Stimulated activated CD4-positive, alpha-beta T cell treated with anti-CD3 and anti-CD28 coated beads, TNF-alpha, amount 100 ng/mL, for 24 hours (primary cell): ENCODE measurements around the gene LZTR1.
A peak's percentile ranks its signal among the peaks of the same experiment; 100 is the strongest.
"Not testable (repeated sequence)": the region's sequence is repeated elsewhere in the genome, so short reads cannot be mapped to it uniquely, and the experiment has no call there.

ENCODE experiments used
- DNase-seq, 3 experiments: peaks; one replicate each; pipeline ENCODE4 v3.0.0-alpha.2; 2020; ENCODE audit warnings: low read depth in 3 of 3

Gene LZTR1

GRCh38 chr22:20965888-20966855, 15.9 kb upstream of the LZTR1 start:
- no peak for DNase-seq

- DNase-seq: no peak
Measured at GRCh38 chr22:20966883-20967696, 15.0 kb upstream of the LZTR1 start, which contains the start of gene AIFM3. AIFM3 (plus strand) TSS chr22:20967255; CDS start chr22:20967945, 690 bp downstream.

- DNase-seq: no peak
Measured at GRCh38 chr22:20967697-20968211, 14.3 kb upstream of the LZTR1 start.

GRCh38 chr22:20968281-20968977, 13.7 kb upstream of the LZTR1 start:
- no peak for DNase-seq

GRCh38 chr22:20970939-20971657, 11.0 kb upstream of the LZTR1 start:
- DNase-seq: no peak

- DNase-seq: not testable (repeated sequence)
Measured at GRCh38 chr22:20972014-20972694, 9.9 kb upstream of the LZTR1 start.

GRCh38 chr22:20972933-20973577, 9.0 kb upstream of the LZTR1 start:
- DNase-seq: no peak

- no peak for DNase-seq
Measured at GRCh38 chr22:20973634-20974286, 8.3 kb upstream of the LZTR1 start.

GRCh38 chr22:20974336-20974955, 7.7 kb upstream of the LZTR1 start:
- no peak for DNase-seq

- DNase-seq: no peak
Measured at GRCh38 chr22:20975541-20976290, 6.4 kb upstream of the LZTR1 start.

GRCh38 chr22:20976291-20976877, 5.7 kb upstream of the LZTR1 start:
- no peak for DNase-seq

- DNase-seq: no peak
Measured at GRCh38 chr22:20977019-20977418, 5.1 kb upstream of the LZTR1 start.

- DNase-seq: no peak
Measured at GRCh38 chr22:20977516-20978170, 4.5 kb upstream of the LZTR1 start.

GRCh38 chr22:20978419-20978818, 3.7 kb upstream of the LZTR1 start:
- DNase-seq: no peak

GRCh38 chr22:20979243-20979809, 2.8 kb upstream of the LZTR1 start:
- DNase-seq: peak; percentile 27 to 76 (median 45)

GRCh38 chr22:20979940-20980453, 2.1 kb upstream of the LZTR1 start:
- DNase-seq: no peak

- DNase-seq: no peak
Measured at GRCh38 chr22:20980523-20980922, 1.6 kb upstream of the LZTR1 start.
